Esophagus squamous epithelium (tissue), 4 donors: ENCODE results near the gene SELENOM.

ENCODE experiments used
- CTCF ChIP-seq, 6 experiments: fragments of 450-650 bp in 4 of 6; fragments of 200-600 bp in 2 of 6; sonication (generic) in 2 of 6; IDR thresholded peaks; one replicate each; pipeline ENCODE4 v1.5.1; 2016 to 2019; ENCODE audit warnings: antibody characterized with exemption in 6 of 6, mild to moderate bottlenecking in 4 of 6, moderate library complexity in 4 of 6
- POLR2A ChIP-seq, 4 donors: fragments of 450-650 bp; IDR thresholded peaks; one replicate each; pipeline ENCODE4 v1.6.1; 2017; ENCODE audit warnings: antibody characterized with exemption in 4 of 4, mild to moderate bottlenecking in 4 of 4, moderate library complexity in 3 of 4

DNA sequence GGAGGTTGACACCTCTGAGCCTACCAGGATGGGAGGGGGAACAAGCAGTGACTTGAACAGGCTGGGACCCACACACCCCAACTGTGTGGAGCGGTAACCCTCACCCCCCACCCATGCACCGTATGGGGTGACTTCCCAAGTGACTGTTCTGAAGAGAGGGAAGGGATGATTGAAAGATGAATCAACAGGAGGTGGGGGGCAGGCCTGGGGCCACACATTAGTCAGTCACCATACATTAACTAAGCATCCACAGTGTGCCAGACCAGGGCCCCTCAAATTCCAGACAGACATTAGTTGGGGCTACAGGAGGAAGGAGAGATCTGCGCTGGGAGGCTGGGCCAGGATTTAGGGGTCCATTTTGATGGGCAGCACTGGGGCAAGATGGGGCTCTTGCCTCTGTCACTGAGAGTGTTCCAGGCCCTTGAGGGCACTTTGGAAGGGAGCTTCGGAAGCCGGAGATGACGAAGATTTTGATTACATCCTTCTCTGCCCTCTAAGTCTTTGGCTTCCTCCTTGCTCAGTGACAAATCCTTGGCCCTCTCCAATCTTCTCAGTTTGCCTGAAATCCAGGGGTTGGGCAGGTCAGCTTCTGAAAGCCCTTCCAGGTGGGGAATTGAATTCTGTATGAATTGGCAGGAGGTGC, 25.3 kb downstream of the SELENOM start:
- TF ChIP-seq CTCF (IDR thresholded peaks at IDR 0.05) (no peak), POLR2A (IDR thresholded peaks at IDR 0.05) (no peak)
